HEK293 (cell line): ENCODE results near the gene TNS3.

Source experiments
- CTCF ChIA-PET: fragments of 350-600 bp; formaldehyde crosslinking; extraction: SDS; loops from one replicate; lab custom pipeline; 2021; ENCODE audit warnings: antibody characterized with exemption; lab: Yijun Ruan, JAX
- POLR2A ChIA-PET: fragments of 300-600 bp; formaldehyde crosslinking; extraction: SDS; loops from one replicate; lab custom pipeline; 2020; ENCODE audit warnings: antibody characterized with exemption, inconsistent platforms; lab: Yijun Ruan, JAX
- H3K27ac ChIP-seq: fragments of 200-500 bp; sonication (Bioruptor generic); 2 replicates; pipeline ENCODE4 v1.5.1; 2014; ENCODE audit warnings: low read depth, low read length, control low read depth, inconsistent platforms; ENCODE audit errors: extremely low read depth
- H3K36me3 ChIP-seq, 2 experiments: fragments of 200-500 bp in 1 of 2; sonication (Bioruptor generic) in 1 of 2; 1 replicate in 1 of 2; 2 replicates in 1 of 2; pipeline ENCODE4 v1.5.1; 2014 to 2017; ENCODE audit warnings: inconsistent platforms in 2 of 2, low read length in 2 of 2; ENCODE audit not compliant: control insufficient read depth in 2 of 2, insufficient read depth in 1 of 2
- H3K4me1 ChIP-seq: fragments of 200-500 bp; sonication (Bioruptor generic); 2 replicates; pipeline ENCODE4 v1.5.1; 2014; ENCODE audit warnings: mild to moderate bottlenecking, low read length, inconsistent platforms; ENCODE audit not compliant: control insufficient read depth, insufficient read depth
- H3K4me3 ChIP-seq: 2 replicates; pipeline ENCODE4 v1.5.1; 2011; ENCODE audit warnings: low read depth, mild to moderate bottlenecking, control low read depth, low read length, moderate library complexity
- H3K9me3 ChIP-seq: fragments of 200-500 bp; sonication (Bioruptor generic); 2 replicates; pipeline ENCODE4 v1.5.1; 2014; ENCODE audit warnings: low read depth, low read length, inconsistent platforms; ENCODE audit not compliant: control insufficient read depth, insufficient read depth
- ZNF529 ChIP-seq: fragments of 450-650 bp; formaldehyde crosslinking; IDR thresholded peaks from 2 replicates; pipeline ENCODE4 v1.5.1; 2017; ENCODE audit warnings: missing genetic modification characterization, missing biosample characterization; ENCODE audit not compliant: insufficient replicate concordance
- ZNF768 ChIP-seq: fragments of 450-650 bp; formaldehyde crosslinking; IDR thresholded peaks from 2 replicates; pipeline ENCODE4 v1.5.1; 2018; ENCODE audit warnings: missing biosample characterization, mild to moderate bottlenecking, missing genetic modification characterization

TNS3 gene

GRCh38 chr7:47225387-47226131, 356.4 kb downstream of the TNS3 start:
- CTCF ChIA-PET = interaction anchor here (1.0 to 1.5 kb wide), 2 partner anchors 39 to 125 kb away, joined by 3 to 4 read pairs; no protein-coding TSS in a partner anchor
- no peak overlapping the region for H3K4me3 ChIP-seq
- H3K4me1 ChIP-seq = peaks cover 4% of the 10 kb centered on the region; the same call in 1 of the 2 replicates
- TF ChIP-seq ZNF768 (no peak), ZNF529 (tag by site-specific recombination) (no peak)
- POLR2A ChIA-PET = no interaction called here
- no peaks in the 10 kb centered on the region for H3K9me3 ChIP-seq
- H3K36me3 ChIP-seq = no peaks in the 10 kb centered on the region
- H3K27ac ChIP-seq = no peak overlapping the region
